Measurements from ENCODE around the gene PARP11. TPM values are rescaled to one million over a fixed set of nuclear protein-coding genes. Genes with fewer than 3 reads are reported as not detected.

The PARP11 gene
- total RNA-seq = 20.7 TPM

GRCh38 chr12:3872800-3873636 lies at the start of gene PARP11:
TSS of gene PARP11 (minus strand) at chr12:3873399. CDS start at chr12:3873229, 170 bp downstream.
- DNase-seq (ENCODE audit: low spot score) = peak; percentile 97

- DNase-seq (ENCODE audit: low spot score) = no peak
Measured at GRCh38 chr12:3922033-3922432, 48.8 kb upstream of the PARP11 start.

DNA sequence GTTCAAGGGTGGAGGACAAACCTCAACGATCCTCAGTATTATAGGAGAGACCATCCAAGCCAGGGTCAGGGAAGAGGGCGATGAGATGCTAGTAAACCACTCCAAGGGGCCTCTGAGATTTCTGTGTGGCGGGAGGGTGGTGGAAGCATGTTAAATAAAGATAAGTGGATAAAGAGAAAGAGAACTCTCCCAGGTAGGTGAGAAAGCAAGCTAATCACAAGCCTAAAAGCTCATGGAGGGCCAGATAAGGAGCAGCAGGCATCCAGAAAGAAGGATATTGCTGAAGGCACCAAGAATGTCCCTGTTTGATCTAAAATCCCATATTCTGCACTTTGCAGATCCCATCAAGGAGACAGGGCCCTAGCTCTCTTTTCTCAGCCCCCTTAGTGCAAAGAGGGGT lies 48.3 kb upstream of the PARP11 start:
- no peak for DNase-seq (ENCODE audit: low spot score)

- no peak for DNase-seq (ENCODE audit: low spot score)
Measured at GRCh38 chr12:3921151-3921471, 47.9 kb upstream of the PARP11 start.

DNA sequence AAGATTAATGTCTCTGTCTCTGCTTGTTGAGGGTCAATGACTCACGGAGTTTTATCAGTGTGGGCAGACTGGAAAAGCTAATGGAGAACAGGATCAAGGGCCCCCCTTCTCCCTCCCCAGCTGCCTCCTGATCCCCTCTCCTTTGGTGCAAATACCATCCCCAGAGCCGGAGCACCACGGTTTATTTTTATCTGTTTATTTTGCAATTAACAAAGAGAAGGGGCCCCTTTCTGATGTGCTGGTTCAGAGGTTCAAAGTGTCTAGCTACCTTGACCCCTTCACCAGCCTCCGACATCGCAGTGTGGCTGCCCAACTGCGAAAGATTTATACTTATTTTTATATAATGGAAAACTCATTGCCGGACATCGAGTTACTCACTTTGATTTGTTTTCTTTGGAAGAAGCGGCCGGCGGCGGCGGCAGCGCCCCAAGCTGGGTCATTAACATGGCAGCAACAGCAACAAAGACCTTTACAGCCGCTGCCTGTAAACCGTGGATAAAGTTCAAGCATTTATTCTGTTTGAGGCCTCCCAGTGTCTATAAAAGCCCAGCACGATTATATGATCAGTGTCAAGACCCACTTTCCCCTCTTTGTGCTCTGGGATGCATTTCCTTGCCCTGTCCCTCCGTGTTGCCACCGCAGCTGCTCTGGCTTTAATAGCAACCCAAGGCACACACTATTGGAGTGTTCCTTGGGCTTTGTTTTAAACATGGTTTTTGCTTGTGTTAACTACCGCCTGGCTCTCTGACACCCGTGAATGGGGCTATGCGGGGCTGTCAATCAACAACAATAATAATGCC lies 47.4 kb upstream of the PARP11 start:
- peak; percentile 45 for DNase-seq (ENCODE audit: low spot score)

DNA sequence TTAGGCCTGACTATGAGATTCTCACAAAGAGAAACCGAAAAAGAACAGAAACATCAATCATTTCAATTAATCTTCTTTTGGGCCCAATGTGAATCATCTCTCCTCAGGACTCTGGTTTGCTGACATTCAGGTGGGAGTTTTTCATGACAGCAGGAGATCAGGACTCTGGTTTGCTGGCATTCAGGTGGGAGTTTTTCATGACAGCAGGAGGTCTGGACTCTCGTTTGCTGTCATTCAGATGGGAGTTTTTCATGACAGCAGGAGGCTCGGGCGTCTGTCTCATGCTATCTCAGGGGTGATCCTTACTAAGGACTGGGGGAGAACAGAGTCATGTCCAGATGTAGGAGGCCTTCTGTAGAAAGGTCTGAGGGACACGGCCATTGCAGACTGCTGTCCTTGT lies 40.1 kb upstream of the PARP11 start:
- DNase-seq (ENCODE audit: low spot score) = no peak

GRCh38 chr12:3912863-3913262 lies 39.7 kb upstream of the PARP11 start:
- DNase-seq (ENCODE audit: low spot score) = no peak

- DNase-seq (ENCODE audit: low spot score) = no peak
Measured at GRCh38 chr12:3911409-3911808, 38.2 kb upstream of the PARP11 start.

GRCh38 chr12:3905664-3906063 lies 32.5 kb upstream of the PARP11 start:
- DNase-seq (ENCODE audit: low spot score) = no peak

DNA sequence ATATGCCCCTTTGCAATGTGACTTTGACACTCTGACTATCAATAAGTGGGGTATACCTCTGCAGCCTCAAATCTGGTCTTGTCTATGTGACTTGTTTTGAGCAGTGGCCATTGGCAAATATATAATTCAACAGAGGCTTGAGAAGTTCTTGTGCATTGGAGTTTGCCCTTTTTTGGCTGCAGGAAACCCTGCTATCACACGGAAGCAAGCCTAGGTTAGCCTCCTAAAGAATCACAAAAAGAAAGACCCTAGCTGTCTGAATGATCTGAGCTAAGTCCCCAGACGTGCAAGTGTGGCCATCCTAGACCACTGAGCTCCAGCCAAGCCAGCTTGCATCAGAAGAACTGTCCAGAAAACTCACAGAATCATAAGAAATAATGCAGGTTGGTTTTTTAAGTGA lies 31.8 kb upstream of the PARP11 start:
- DNase-seq (ENCODE audit: low spot score) = no peak

DNA sequence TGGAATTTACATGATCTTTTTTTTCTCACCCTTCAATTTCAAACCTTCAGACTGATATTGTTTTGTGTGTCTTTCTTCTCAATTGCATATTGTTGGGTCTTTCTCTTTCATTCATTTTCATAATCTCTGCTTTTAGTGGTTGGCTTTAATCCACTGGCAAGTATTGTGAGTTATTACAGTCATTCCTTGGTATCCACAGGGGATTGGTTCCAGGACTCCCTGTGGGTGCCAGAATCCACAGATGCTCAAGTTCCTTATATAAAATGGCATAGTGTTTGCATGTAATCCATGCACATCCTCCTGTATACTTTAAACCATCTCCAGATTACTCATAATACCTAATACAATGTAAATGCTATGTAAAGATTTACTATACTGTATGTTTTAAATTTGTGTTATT lies 29.7 kb upstream of the PARP11 start:
- no peak for DNase-seq (ENCODE audit: low spot score)

DNA sequence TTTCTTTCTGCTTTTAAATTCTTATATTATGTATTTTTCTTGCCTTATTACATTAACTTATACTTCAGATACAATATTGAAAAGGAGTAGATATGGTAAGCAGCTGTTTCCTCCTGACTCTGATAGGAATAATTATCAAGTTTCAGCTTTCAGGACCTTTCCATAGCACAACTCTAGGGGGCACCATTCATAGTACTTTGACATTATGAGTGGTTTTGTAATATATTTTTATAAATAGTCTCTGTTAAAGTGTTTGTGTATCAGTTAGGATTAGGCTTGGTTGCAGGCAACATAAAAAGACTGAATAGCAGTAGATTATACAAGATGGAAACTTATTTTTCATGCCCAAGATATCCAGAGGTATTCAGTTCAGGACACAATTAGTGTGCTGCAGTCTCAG lies 27.9 kb upstream of the PARP11 start:
- DNase-seq (ENCODE audit: low spot score) = no peak

DNA sequence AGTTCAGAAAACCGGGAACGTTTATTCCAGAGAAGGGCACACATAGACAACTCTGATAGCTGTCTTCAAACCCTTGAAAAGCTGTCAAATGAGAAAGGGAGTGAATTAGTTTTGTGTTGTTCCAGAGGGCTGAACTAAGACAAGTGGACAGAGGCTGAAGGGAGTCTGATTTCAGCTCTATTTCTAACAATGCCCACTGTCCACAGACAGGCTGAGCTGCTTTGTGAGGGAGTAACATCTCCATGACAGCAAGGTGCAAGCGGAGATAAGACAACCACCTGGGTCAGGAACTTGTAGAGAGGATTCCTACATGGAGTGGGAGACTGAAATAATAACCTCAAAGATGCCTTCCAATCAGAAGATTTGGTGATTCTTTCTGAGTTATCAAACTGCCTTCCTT lies 25.6 kb upstream of the PARP11 start:
- no peak for DNase-seq (ENCODE audit: low spot score)

GRCh38 chr12:3897371-3897971 lies 24.3 kb upstream of the PARP11 start:
- no peak for DNase-seq (ENCODE audit: low spot score)

- DNase-seq (ENCODE audit: low spot score) = no peak
Measured at GRCh38 chr12:3896801-3897351, 23.7 kb upstream of the PARP11 start.

DNA sequence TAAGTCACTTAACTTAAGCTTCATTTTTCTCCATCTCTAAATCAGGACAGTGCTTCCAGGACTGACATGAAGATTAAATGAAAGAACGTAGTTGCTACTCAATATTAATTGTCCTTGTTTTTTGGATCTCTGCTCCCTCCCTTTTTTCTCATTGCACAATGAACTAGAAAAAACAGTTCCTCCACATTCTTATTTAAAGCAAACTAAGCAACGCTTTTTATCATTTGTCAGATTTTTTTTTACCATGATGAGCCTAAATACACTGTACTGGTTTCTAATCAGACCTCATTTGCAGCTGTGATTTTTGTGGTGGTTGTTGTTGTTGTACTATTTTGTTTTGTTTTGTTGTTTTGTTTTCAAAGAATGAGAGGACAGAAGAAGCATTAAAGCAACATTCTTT lies 23.2 kb upstream of the PARP11 start:
- DNase-seq (ENCODE audit: low spot score) = no peak

- no peak for DNase-seq (ENCODE audit: low spot score)
Measured at GRCh38 chr12:3892631-3893030, 19.4 kb upstream of the PARP11 start.

DNA sequence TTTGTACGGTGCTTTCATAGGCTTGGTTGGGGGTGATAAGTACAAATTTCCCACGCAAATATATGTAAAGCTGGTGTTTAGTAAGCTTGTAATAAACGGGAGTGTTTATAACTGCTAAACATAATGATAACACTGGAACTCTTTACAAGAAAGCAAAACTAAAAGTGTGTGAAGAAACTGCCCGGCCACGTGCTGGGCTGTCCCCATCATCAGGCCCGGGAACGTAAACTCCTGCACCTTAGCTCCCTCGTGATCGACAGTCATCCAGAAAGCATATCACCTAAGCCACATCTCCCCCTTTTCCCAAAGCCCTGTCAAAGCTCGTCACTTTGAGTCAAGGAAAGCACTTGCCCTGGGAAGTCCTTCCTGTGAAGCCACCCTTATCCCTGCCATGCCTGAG lies 18.0 kb upstream of the PARP11 start:
- no peak for DNase-seq (ENCODE audit: low spot score)

- no peak for DNase-seq (ENCODE audit: low spot score)
Measured at GRCh38 chr12:3888659-3889058, 15.5 kb upstream of the PARP11 start.

DNA sequence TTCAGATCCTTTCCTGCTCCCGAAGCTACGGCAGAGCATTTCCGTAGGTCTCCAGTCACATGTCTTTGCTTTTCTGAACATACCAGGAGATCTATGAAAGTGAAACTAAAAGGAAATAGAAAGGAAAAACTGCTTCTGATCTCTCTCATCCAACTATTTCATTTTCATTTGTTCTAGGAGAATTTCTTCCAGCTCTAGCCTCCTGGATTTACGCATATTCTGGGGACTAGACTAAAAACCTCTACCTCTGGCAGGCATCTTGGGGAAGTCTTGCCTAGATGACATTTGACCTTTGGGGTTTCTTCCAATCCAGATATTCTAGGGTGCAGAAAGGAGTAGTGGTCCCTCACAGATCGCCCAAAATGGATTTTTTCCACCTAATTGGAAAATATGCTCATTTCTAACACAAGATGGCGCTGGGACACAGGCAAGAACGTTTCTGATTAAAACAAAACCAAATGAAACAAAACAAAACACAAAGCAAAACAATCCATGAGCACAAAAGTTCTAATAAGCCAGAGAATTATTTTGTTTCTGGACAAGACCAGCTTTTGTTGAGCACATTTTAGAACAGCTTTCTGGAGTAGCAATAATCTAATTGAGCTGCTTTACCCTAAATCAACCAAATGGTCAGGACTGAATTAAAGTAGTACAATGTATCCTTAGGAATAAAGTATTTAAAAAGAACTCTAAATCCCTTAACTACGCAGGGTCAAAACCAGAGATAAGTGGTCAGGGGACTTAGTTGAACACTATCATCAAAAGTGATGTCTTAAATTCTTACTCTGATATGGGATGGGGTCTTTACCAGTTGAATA lies 12.3 kb upstream of the PARP11 start:
- DNase-seq (ENCODE audit: low spot score) = no peak

- no peak for DNase-seq (ENCODE audit: low spot score)
Measured at GRCh38 chr12:3884671-3885070, 11.5 kb upstream of the PARP11 start.

Data from ureter (tissue), 1 donor.